ENCODE results near the gene APOB.

GRCh38 chr2:21002814-21003192, 41.1 kb downstream of the APOB start:
- TF ChIP-seq CTCF (IDR thresholded peaks at IDR 0.05) = no peak
- TF ChIP-seq POLR2A (IDR thresholded peaks at IDR 0.05) = no peak

Measured in esophagus squamous epithelium (tissue), 4 donors.